HuH-7.5 (cell line): ENCODE data around the gene ARHGEF26.

Source experiments
- DNase-seq: peaks from one replicate; pipeline ENCODE4 v3.0.0; 2011; ENCODE audit warnings: low spot score

ARHGEF26 gene

GRCh38 chr3:154161806-154162205 lies 40.6 kb downstream of the ARHGEF26 start:
- DNase-seq, result no peak

- peak; percentile 6 for DNase-seq
Observed at GRCh38 chr3:154164387-154164786, 43.2 kb downstream of the ARHGEF26 start.

GRCh38 chr3:154168998-154169795 lies 48.0 kb downstream of the ARHGEF26 start:
- DNase-seq, result no peak

- no peak for DNase-seq
Observed at GRCh38 chr3:154169796-154170110, 48.6 kb downstream of the ARHGEF26 start.

GRCh38 chr3:154170300-154170699 lies 49.1 kb downstream of the ARHGEF26 start:
- DNase-seq, result no peak

- no peak for DNase-seq
Observed at GRCh38 chr3:154175041-154175440, 53.9 kb downstream of the ARHGEF26 start.

- no peak for DNase-seq
Observed at GRCh38 chr3:154176036-154176435, 54.8 kb downstream of the ARHGEF26 start.

GRCh38 chr3:154177406-154177805 lies 56.2 kb downstream of the ARHGEF26 start:
- no peak for DNase-seq

- DNase-seq, result no peak
Observed at GRCh38 chr3:154178172-154178571, 57.0 kb downstream of the ARHGEF26 start.

GRCh38 chr3:154180836-154181691 lies 59.9 kb downstream of the ARHGEF26 start:
- no peak for DNase-seq

GRCh38 chr3:154182322-154182922 lies 61.2 kb downstream of the ARHGEF26 start:
- no peak for DNase-seq

- DNase-seq, result no peak
Observed at GRCh38 chr3:154182975-154183374, 61.8 kb downstream of the ARHGEF26 start.

- DNase-seq, result no peak
Observed at GRCh38 chr3:154184582-154184981, 63.4 kb downstream of the ARHGEF26 start.

- no peak for DNase-seq
Observed at GRCh38 chr3:154188437-154188836, 67.2 kb downstream of the ARHGEF26 start.

- DNase-seq, result no peak
Observed at GRCh38 chr3:154188846-154189245, 67.7 kb downstream of the ARHGEF26 start.

GRCh38 chr3:154191520-154191919 lies 70.3 kb downstream of the ARHGEF26 start:
- no peak for DNase-seq

- no peak for DNase-seq
Observed at GRCh38 chr3:154192225-154192624, 71.0 kb downstream of the ARHGEF26 start.

GRCh38 chr3:154193000-154193615 lies 71.9 kb downstream of the ARHGEF26 start:
- no peak for DNase-seq

- DNase-seq, result no peak
Observed at GRCh38 chr3:154194877-154195276, 73.7 kb downstream of the ARHGEF26 start.

- no peak for DNase-seq
Observed at GRCh38 chr3:154195620-154196356, 74.6 kb downstream of the ARHGEF26 start.

GRCh38 chr3:154197751-154198150 lies 76.6 kb downstream of the ARHGEF26 start:
- DNase-seq, result no peak

- DNase-seq, result no peak
Observed at GRCh38 chr3:154209499-154209898, 88.3 kb downstream of the ARHGEF26 start.
